B cell (primary cell): ENCODE measurements around the gene MAML2.

Source experiments
- EZH2 ChIP-seq: IDR thresholded peaks from 2 replicates; pipeline ENCODE4 v1.6.1; 2012; ENCODE audit warnings: borderline replicate concordance, low read depth, mild to moderate bottlenecking, moderate library complexity, low read length; ENCODE audit not compliant: insufficient read depth, poor library complexity, severe bottlenecking
- TF ChIP-seq, protein P1 (sequence below): fragments of 200-600 bp; IDR thresholded peaks from one replicate; pipeline ENCODE4 v1.8.0; 2022; ENCODE audit warnings: antibody characterized with exemption, mild to moderate bottlenecking

DNA sequence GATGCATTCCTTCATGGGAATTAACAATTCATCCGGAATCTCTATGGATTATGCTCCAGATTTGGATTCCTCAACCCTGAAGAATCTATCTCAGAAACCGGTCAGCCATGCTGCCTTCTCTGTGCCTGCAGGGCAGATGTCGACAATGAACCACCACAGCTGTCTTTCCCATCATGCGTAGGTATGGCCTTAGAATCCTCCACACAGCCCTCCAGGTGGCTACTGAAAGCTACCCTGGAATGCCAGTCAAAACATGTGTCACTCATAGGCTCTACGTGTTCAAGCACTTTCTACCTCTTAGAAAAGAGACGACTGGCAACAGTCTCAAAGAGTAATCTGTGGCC is 19.4 kb downstream of the MAML2 start:
- TF ChIP-seq, protein P1, sequence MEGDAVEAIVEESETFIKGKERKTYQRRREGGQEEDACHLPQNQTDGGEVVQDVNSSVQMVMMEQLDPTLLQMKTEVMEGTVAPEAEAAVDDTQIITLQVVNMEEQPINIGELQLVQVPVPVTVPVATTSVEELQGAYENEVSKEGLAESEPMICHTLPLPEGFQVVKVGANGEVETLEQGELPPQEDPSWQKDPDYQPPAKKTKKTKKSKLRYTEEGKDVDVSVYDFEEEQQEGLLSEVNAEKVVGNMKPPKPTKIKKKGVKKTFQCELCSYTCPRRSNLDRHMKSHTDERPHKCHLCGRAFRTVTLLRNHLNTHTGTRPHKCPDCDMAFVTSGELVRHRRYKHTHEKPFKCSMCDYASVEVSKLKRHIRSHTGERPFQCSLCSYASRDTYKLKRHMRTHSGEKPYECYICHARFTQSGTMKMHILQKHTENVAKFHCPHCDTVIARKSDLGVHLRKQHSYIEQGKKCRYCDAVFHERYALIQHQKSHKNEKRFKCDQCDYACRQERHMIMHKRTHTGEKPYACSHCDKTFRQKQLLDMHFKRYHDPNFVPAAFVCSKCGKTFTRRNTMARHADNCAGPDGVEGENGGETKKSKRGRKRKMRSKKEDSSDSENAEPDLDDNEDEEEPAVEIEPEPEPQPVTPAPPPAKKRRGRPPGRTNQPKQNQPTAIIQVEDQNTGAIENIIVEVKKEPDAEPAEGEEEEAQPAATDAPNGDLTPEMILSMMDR = no peak
- no peak for TF ChIP-seq EZH2
